GM12873 (cell line): ENCODE measurements around the gene ERF.

ENCODE experiments used
- CTCF ChIP-seq: IDR thresholded peaks from 2 replicates; pipeline ENCODE4 v1.5.1; 2012; ENCODE audit warnings: low read depth, mild to moderate bottlenecking, moderate library complexity, low read length, control low read depth; ENCODE audit not compliant: insufficient read depth; ENCODE audit errors: missing control alignments

ERF gene

GRCh38 chr19:42233678-42234292 lies 21.1 kb downstream of the ERF start:
- TF ChIP-seq CTCF = no peak

- no peak for TF ChIP-seq CTCF
Measured at GRCh38 chr19:42233106-42233505, 21.8 kb downstream of the ERF start.

GRCh38 chr19:42232435-42232834 lies 22.5 kb downstream of the ERF start:
- TF ChIP-seq CTCF = no peak

DNA sequence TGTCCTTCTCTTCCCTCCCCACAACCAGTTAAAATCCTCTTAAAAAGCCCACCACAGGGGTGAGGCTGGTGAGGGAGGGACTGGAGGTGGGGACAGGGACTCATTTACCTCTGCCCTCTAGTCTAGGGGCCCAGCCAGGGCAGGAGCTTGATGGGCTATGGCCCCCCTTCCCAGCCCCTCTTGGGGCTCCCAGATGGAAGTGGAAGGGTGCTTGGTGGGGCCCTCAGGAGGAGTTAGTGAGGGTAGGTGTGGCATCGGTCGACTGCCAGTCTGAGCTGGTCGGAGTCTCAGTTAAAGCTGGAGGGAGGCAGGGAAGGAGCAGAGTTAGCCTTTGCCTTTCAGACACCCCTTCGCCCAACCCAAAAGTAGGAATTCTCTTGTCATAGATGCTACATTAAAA lies 24.4 kb downstream of the ERF start:
- TF ChIP-seq CTCF = no peak

GRCh38 chr19:42229855-42230351 lies 25.0 kb downstream of the ERF start:
- TF ChIP-seq CTCF = no peak

GRCh38 chr19:42229301-42229854 lies 25.6 kb downstream of the ERF start:
- TF ChIP-seq CTCF = no peak

DNA sequence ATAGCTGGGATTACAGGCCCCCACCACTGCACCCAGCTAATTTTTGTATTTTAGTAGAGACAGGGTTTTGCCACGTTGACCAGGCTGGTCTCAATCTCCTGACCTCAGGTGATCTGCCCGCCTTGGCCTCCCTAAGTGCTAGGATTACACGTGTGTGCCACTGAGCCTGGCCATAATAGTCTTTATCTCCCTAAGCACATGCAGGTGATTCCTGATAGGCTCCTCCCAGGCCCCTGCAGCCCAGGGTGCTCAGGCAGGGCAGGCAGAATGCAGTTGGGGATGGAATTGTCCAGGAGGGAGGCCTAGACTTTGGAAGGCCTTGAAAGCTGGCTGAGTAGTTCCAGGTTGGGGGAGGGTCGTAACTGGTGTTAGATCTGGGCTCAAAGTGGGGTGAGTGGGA lies 26.3 kb downstream of the ERF start:
- TF ChIP-seq CTCF = no peak
